VCaP (cell line): ENCODE measurements around the gene ZNF333.
"Not testable (repeated sequence)": the region's sequence is repeated elsewhere in the genome, so short reads cannot be mapped to it uniquely, and the experiment has no call there.

Source experiments
- H3K27ac ChIP-seq: fragments of 450-650 bp; 2 replicates; pipeline ENCODE4 v1.5.1; 2017
- CTCF ChIP-seq: fragments of 450-650 bp; conservative IDR thresholded peaks from 2 replicates; pipeline ENCODE4 v1.5.1; 2017; ENCODE audit warnings: mild to moderate bottlenecking, moderate library complexity

ZNF333 gene

GRCh38 chr19:14769201-14769600, 79.4 kb downstream of the ZNF333 start:
- no peak overlapping the region for H3K27ac ChIP-seq
- no peak for TF ChIP-seq CTCF

DNA sequence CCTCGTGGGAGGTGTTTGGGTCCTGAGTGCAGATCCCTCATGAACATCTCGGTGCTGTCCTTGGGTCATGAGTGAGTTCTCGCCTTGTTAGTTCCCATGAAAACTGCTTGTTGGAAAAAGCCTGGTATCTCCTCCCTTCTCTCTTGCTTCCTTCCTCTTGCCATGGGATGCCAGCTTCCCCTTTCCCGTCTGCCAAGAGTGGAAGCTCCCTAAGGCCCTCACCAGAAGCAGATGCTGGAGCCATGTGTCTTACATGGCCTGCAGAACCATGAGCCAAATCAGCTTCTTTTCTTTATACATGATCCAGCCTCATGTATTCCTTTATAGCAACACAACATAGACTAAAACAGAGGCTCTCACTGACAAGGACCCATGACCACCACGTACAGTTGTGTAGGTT, 80.3 kb downstream of the ZNF333 start:
- no peak for TF ChIP-seq CTCF
- H3K27ac ChIP-seq, result no peak overlapping the region

DNA sequence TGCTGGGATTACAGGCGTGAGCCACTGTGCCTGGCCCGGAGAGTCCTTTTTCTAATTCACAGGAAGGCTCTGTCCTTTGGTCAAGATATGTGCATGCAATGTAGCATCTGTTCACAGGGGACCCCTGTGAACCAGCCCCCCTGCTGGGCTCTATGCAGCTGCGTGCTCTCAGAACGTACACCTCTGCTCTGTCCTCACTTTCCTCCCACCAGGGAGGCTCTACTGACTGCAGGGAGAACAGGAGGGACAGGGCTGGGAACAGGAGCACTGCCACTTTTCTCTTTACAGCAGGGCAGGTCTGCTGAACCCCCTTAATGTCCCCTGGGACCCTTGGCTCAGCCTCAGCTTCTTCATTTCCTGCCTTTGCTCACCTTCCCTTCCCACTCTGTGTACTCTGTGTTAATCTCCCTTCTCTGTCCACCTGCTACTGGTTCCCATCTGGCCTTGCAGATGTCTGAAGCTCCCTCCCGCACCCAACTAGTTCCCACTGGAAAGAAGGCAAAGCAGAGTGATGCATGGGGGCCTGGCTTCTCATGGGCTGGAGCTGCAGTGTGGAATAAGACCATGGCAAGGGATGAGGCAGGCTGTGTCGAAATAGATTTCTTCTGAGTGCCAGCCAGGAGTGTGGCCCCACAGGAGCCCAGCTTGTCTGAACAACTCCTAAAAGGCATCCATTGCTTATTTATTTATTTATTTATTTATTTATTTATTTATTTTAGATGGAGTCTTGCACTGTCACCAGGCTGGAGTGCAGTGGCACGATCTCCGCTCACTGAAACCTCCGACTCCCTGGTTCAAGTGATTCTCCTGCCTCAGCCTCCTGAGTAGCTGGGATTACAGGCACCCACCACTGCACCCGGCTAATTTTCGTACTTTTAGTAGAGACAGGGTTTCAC, 81.3 kb downstream of the ZNF333 start:
- TF ChIP-seq CTCF, result no peak
- H3K27ac ChIP-seq, result no peak overlapping the region

GRCh38 chr19:14772467-14772866, 82.6 kb downstream of the ZNF333 start:
- H3K27ac ChIP-seq, result no peak overlapping the region
- TF ChIP-seq CTCF, result no peak

GRCh38 chr19:14772995-14773394, 83.1 kb downstream of the ZNF333 start:
- H3K27ac ChIP-seq, result no peak overlapping the region
- TF ChIP-seq CTCF, result no peak

DNA sequence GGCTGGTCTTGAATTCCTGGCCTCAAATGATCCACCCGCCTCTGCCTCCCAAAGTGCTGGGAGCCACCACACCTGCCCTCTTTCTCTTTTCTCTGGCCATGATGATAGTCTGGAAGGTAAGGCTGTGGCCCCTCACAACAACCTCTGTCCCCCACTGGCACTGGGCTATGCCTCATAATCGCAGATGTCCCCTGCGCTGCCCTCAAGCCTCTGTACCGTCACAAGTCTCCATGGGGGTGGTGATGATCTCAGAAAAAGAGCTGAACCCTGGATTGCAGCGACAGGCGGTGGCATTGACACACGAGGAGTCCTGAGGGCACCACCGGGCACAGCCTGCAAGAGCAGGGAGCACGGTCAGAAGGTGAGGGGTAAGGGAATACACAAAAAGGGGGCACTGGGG, 83.9 kb downstream of the ZNF333 start:
- not testable (repeated sequence) for H3K27ac ChIP-seq

GRCh38 chr19:14774373-14774772, 84.5 kb downstream of the ZNF333 start:
- no peak for TF ChIP-seq CTCF
- no peak overlapping the region for H3K27ac ChIP-seq

DNA sequence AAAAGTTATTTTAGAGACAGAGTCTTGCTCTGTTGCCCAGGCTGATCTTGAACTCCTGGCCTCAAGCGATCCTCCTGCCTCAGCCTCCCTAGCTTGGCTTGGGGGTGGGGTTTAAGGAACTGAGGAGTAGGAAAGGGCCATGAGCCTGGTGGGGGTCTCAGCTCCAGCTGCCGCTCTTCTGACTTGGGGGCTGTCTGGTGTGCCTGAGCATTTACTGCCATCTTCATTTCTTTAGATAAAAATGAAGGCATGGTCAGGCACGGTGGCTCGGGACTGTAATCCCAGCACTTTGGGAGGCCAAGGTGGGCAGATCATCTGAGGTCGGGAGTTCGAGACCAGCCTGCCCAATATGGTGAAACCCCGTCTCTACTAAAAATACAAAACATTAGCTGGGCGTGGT, 85.5 kb downstream of the ZNF333 start:
- H3K27ac ChIP-seq, result not testable (repeated sequence)
